ENCODE measurements around the gene DDX20. TPM values are rescaled to one million over a fixed set of nuclear protein-coding genes. Genes with fewer than 3 reads are reported as not detected.

DDX20 gene
- total RNA-seq, 1 donor from 2014 or later, result 18.7 TPM

- no peak for DNase-seq
- Mint-ChIP-seq H3K27ac (no peak overlapping the region), H3K9me3 (no peaks in the 10 kb centered on the region), H3K27me3 (peaks cover 15% of the 10 kb centered on the region), H3K4me1 (no peaks in the 10 kb centered on the region), H3K4me3 (no peak overlapping the region), H3K36me3 (ENCODE audit: low read depth) (no peaks in the 10 kb centered on the region)
- intact Hi-C loops (cut with micrococcal nuclease), result no loop called here
Observed at GRCh38 chr1:111775966-111776365, 20.3 kb downstream of the DDX20 start.

DNA sequence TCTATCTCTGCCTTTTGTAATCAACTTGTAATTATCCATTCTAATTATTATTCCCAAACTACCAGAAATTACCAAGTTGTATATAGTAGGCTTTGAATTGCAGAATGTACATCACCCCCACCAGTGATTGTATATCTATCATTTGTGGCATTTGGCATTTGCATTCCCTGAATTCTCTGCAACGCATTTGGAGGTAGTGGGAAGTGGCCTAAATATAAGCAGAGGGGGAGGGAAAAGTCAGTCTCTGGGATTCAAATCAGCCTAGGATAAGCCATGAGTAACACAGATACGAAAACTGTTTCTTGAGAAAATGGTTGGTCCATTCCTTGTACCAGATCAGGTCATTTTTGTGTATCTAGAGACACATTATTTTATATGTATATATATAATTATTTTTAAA is 20.7 kb downstream of the DDX20 start:
- intact Hi-C loops (cut with micrococcal nuclease), result no loop called here
- Mint-ChIP-seq H3K36me3 (ENCODE audit: low read depth) (no peaks in the 10 kb centered on the region), H3K9me3 (no peaks in the 10 kb centered on the region), H3K27ac (no peak overlapping the region), H3K4me3 (no peak overlapping the region), H3K4me1 (no peaks in the 10 kb centered on the region), H3K27me3 (peaks cover 15% of the 10 kb centered on the region)
- no peak for DNase-seq

GRCh38 chr1:111776861-111777260 is 21.2 kb downstream of the DDX20 start:
- no peak overlapping the region for H3K4me3 Mint-ChIP-seq

DNA sequence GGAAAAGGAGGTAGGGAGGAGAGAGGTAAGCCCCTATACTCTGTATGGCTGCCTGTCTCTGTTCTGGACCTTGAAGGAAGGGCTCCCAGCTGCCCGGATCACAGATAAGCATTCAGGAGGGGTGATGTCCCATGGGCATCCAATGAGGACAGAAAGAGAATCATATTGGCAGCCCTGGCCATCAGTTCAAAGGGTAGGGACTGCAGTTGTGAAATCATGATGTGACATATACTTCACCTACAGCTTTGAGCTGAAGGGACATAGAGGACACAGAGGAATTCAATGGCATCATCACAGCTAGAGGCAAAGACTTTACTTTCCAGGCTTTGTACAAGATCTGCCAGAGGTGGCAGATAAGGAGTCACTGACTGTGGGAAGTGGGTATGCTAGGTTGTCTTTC is 21.6 kb downstream of the DDX20 start:
- intact Hi-C loops (cut with micrococcal nuclease), result no loop called here
- H3K27me3 Mint-ChIP-seq, result peaks cover 15% of the 10 kb centered on the region
- no peak overlapping the region for H3K4me3 Mint-ChIP-seq
- H3K4me1 Mint-ChIP-seq, result no peaks in the 10 kb centered on the region
- H3K36me3 Mint-ChIP-seq (ENCODE audit: low read depth), result no peaks in the 10 kb centered on the region
- no peak for DNase-seq
- H3K27ac Mint-ChIP-seq, result no peak overlapping the region
- no peaks in the 10 kb centered on the region for H3K9me3 Mint-ChIP-seq

More at GRCh38 chr1:111776861-111777260, 21.2 kb downstream of the DDX20 start:
- DNase-seq, result no peak
- intact Hi-C loops (cut with micrococcal nuclease), result no loop called here
- H3K27me3 Mint-ChIP-seq, result peaks cover 15% of the 10 kb centered on the region
- no peaks in the 10 kb centered on the region for H3K36me3 Mint-ChIP-seq (ENCODE audit: low read depth)
- H3K4me1 Mint-ChIP-seq, result no peaks in the 10 kb centered on the region
- H3K27ac Mint-ChIP-seq, result no peak overlapping the region
- H3K9me3 Mint-ChIP-seq, result no peaks in the 10 kb centered on the region

DNA sequence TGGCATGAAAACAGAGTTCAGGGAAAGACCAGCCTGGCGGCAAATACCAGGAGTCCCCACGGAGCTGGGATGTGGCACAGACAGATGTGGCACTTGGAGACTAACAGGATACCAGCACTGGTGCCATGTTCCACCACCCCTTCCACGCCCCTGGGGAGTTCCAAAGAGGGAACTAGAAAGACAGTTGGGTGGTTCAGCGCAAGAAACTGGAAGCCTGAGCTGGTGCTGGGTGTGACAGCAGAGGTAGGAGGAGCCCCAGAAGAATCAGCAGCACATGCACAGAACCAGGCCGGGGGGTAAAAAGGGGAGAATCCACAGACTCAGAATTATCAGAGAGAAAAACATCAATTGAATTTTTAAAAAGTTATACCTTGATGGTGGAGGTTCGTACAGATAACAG is 22.4 kb downstream of the DDX20 start:
- no peak overlapping the region for H3K4me3 Mint-ChIP-seq
- H3K9me3 Mint-ChIP-seq, result no peaks in the 10 kb centered on the region
- H3K36me3 Mint-ChIP-seq (ENCODE audit: low read depth), result no peaks in the 10 kb centered on the region
- no peak for DNase-seq
- H3K27me3 Mint-ChIP-seq, result peaks cover 17% of the 10 kb centered on the region
- no peak overlapping the region for H3K27ac Mint-ChIP-seq
- intact Hi-C loops (cut with micrococcal nuclease), result no loop called here
- H3K4me1 Mint-ChIP-seq, result no peaks in the 10 kb centered on the region

DNA sequence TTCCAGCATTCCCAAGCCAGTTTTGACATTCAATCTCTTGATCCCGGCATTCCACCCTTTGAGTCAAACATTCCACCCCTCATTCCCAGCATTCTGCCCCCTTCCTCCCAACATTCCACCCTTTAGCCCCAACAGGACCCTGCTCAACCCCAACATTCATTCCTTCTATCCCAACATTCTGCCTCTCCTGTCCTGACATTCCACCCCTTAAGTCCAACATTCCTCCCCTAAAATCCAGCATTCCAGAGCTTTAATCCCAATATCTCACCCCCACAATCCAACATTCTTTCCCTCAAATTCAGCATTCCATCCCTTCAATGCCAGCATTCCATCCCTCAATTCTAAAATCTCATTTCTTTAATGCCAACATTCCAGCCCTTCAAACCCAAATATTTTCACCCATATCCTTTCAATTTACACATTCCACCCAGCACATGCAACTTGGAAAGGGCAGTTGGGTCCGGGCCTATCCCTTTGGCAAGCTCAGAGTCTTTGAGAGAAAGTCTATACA is 22.9 kb downstream of the DDX20 start:
- H3K4me3 Mint-ChIP-seq, result no peak overlapping the region
- H3K9me3 Mint-ChIP-seq, result no peaks in the 10 kb centered on the region
- H3K4me1 Mint-ChIP-seq, result no peaks in the 10 kb centered on the region
- intact Hi-C loops (cut with micrococcal nuclease), result no loop called here
- H3K27ac Mint-ChIP-seq, result no peak overlapping the region
- no peak for DNase-seq
- H3K27me3 Mint-ChIP-seq, result peaks cover 20% of the 10 kb centered on the region
- no peaks in the 10 kb centered on the region for H3K36me3 Mint-ChIP-seq (ENCODE audit: low read depth)

DNA sequence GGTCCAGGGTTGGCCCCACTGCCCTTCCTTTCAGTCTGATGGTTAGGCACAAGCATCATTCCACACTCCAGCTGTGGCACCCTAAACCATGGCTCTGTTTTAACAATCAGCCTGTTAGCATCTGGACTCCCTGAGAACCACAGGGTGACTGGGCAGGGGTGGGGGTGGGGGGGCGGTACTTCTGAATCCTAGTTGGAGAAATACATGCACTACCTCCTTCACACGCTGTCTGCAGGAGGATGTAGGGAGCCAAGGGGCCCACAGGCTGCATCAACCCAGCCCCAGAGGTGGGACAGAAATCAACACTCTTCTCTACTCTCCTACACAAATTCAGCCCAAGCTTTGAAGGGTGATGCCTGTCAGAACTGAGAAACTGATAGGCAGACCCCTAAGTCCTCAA is 23.8 kb downstream of the DDX20 start:
- Mint-ChIP-seq H3K4me3 (no peak overlapping the region), H3K36me3 (ENCODE audit: low read depth) (no peaks in the 10 kb centered on the region), H3K27me3 (peaks cover 21% of the 10 kb centered on the region), H3K4me1 (no peaks in the 10 kb centered on the region), H3K27ac (no peak overlapping the region), H3K9me3 (no peaks in the 10 kb centered on the region)
- intact Hi-C loops (cut with micrococcal nuclease), result no loop called here
- no peak for DNase-seq

DNA sequence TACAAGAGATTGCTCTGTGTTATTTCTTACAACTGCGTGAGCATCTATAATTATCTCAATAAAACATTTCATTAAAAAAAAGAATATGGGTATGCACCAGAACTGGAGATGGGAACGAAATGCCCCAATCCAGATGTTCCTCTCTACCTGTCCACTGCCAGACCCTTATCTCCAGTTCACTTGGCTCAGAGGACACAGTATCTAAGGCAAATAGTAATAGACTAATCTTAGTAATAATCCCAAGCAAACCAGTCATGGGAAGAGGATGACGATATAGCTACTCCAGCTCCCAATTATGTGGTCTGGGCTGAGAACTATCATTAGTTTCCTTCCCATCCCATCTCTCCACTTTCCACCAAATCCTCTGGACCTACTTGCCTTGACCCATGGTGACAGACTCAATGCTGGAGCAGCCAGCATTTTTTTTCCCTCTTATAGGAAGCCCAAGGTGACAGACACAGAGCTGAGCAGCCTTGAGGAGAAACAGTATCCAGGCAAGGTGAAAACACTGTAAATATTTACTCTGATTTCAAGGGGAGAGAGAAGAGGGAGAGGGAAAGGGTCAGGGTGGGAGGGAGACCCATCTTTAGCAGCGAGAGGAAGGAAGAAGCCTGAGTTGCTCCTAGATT is 28.7 kb downstream of the DDX20 start:
- Mint-ChIP-seq H3K4me3 (no peak overlapping the region), H3K36me3 (ENCODE audit: low read depth) (no peaks in the 10 kb centered on the region), H3K9me3 (no peaks in the 10 kb centered on the region), H3K27me3 (peaks cover 23% of the 10 kb centered on the region), H3K27ac (no peak overlapping the region), H3K4me1 (no peaks in the 10 kb centered on the region)
- no peak for DNase-seq
- intact Hi-C loops (cut with micrococcal nuclease), result no loop called here

DNA sequence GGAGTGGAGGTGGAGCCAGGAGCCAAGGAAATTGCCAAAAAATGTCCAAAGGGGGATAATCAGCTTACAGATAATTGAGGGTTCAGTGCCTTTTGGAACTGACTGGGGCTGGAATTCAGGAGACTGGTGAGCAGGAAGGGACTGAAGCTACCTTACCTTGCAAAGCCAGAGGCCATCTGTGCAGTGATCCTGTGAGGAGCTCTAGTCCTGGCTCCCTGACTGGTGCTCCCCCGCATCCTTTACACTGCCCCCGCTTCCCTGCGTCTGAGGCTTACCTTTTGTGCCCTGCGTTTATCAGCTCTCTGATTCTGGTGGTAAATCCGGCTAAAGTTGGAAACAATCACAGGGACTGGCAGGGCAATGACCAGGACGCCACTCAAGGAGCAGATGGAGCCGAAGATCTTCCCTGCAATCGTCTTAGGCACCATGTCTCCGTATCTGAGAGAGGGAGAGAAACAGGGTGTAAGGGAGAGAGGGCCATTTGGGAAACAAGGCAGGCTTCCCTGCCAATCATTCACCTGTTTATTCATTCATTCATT is 31.0 kb downstream of the DDX20 start:
- H3K4me1 Mint-ChIP-seq, result no peaks in the 10 kb centered on the region
- DNase-seq, result no peak
- H3K27ac Mint-ChIP-seq, result no peak overlapping the region
- intact Hi-C loops (cut with micrococcal nuclease), result no loop called here
- H3K9me3 Mint-ChIP-seq, result no peaks in the 10 kb centered on the region
- no peaks in the 10 kb centered on the region for H3K36me3 Mint-ChIP-seq (ENCODE audit: low read depth)
- H3K4me3 Mint-ChIP-seq, result no peak overlapping the region
- peaks cover 31% of the 10 kb centered on the region for H3K27me3 Mint-ChIP-seq

DNA sequence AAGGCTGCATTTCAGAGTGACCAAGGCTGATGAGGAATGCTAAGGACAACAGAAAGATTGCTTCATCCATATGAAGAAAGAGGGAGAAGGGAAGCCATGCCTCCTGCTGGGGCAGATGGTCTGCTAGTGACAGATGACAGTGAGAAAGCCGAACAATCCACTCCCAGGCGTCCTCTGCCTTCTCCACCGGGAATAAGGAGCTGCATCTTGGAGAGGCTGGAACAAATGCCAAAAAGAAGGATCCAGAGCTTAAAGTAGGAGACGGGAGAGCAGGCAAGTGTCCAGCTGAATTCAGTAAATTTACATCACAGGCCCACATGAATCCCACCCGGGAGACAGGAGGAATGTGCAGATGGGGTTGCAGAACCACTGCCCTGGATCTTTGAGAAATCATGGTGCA is 33.4 kb downstream of the DDX20 start:
- no peak overlapping the region for H3K27ac Mint-ChIP-seq
- no peak for DNase-seq
- H3K27me3 Mint-ChIP-seq, result peaks cover 35% of the 10 kb centered on the region
- intact Hi-C loops (cut with micrococcal nuclease), result no loop called here
- H3K4me3 Mint-ChIP-seq, result no peak overlapping the region
- no peaks in the 10 kb centered on the region for H3K36me3 Mint-ChIP-seq (ENCODE audit: low read depth)
- no peaks in the 10 kb centered on the region for H3K9me3 Mint-ChIP-seq
- no peaks in the 10 kb centered on the region for H3K4me1 Mint-ChIP-seq

- no peaks in the 10 kb centered on the region for H3K4me1 Mint-ChIP-seq
- DNase-seq, result no peak
- H3K9me3 Mint-ChIP-seq, result no peaks in the 10 kb centered on the region
- intact Hi-C loops (cut with micrococcal nuclease), result no loop called here
- H3K27me3 Mint-ChIP-seq, result peaks cover 35% of the 10 kb centered on the region
- H3K4me3 Mint-ChIP-seq, result no peak overlapping the region
- no peak overlapping the region for H3K27ac Mint-ChIP-seq
- H3K36me3 Mint-ChIP-seq (ENCODE audit: low read depth), result no peaks in the 10 kb centered on the region
Observed at GRCh38 chr1:111789666-111790316, 34.1 kb downstream of the DDX20 start.

DNA sequence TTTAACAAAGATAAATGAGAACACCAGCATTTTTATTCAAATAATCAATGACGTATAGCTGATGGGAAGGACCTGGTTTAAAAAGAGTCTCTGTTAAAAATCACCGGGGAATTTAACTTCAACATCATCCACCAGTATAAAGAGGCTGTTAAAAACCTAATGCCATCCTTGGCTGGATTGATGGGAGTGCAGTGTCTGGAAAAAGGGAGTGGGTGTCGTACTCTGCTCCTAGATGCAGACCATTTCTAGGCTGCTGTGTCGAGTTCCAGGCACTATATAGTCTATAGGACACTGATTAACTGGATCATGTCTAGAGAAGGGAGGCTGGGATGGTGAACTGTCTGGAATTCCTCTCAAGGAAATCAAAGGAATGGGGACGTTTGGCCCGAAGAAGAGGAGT is 36.1 kb downstream of the DDX20 start:
- H3K4me3 Mint-ChIP-seq, result no peak overlapping the region
- no peaks in the 10 kb centered on the region for H3K4me1 Mint-ChIP-seq
- H3K9me3 Mint-ChIP-seq, result no peaks in the 10 kb centered on the region
- no peak for DNase-seq
- intact Hi-C loops (cut with micrococcal nuclease), result no loop called here
- peaks cover 24% of the 10 kb centered on the region for H3K27me3 Mint-ChIP-seq
- H3K27ac Mint-ChIP-seq, result no peak overlapping the region
- H3K36me3 Mint-ChIP-seq (ENCODE audit: low read depth), result no peaks in the 10 kb centered on the region

- intact Hi-C loops (cut with micrococcal nuclease), result no loop called here
- Mint-ChIP-seq H3K4me1 (no peaks in the 10 kb centered on the region), H3K9me3 (no peaks in the 10 kb centered on the region), H3K27ac (no peak overlapping the region), H3K27me3 (peaks cover 24% of the 10 kb centered on the region), H3K4me3 (no peak overlapping the region), H3K36me3 (ENCODE audit: low read depth) (no peaks in the 10 kb centered on the region)
- DNase-seq, result no peak
Observed at GRCh38 chr1:111792249-111792648, 36.5 kb downstream of the DDX20 start.

GRCh38 chr1:111793923-111794322 is 38.2 kb downstream of the DDX20 start:
- Mint-ChIP-seq H3K4me3 (no peak overlapping the region), H3K9me3 (no peaks in the 10 kb centered on the region), H3K36me3 (ENCODE audit: low read depth) (no peaks in the 10 kb centered on the region), H3K4me1 (no peaks in the 10 kb centered on the region), H3K27ac (no peak overlapping the region), H3K27me3 (peaks cover 23% of the 10 kb centered on the region)
- intact Hi-C loops (cut with micrococcal nuclease), result no loop called here
- DNase-seq, result no peak

All from activated CD4-positive, alpha-beta T cell treated with anti-CD3 and anti-CD28 coated beads, Interleukin-2, amount 10 ng/mL, durations not matched to agents 24 days and 14 days (primary cell).